HEK293 (cell line): Measurements from ENCODE around the gene MAPK11.

Experiments used
- CTCF ChIA-PET: fragments of 350-600 bp; formaldehyde crosslinking; extraction: SDS; loops from one replicate; lab custom pipeline; 2021; ENCODE audit warnings: antibody characterized with exemption; lab: Yijun Ruan, JAX
- POLR2A ChIA-PET: fragments of 300-600 bp; formaldehyde crosslinking; extraction: SDS; loops from one replicate; lab custom pipeline; 2020; ENCODE audit warnings: antibody characterized with exemption, inconsistent platforms; lab: Yijun Ruan, JAX
- H3K27ac ChIP-seq: fragments of 200-500 bp; sonication (Bioruptor generic); 2 replicates; pipeline ENCODE4 v1.5.1; 2014; ENCODE audit warnings: low read depth, low read length, control low read depth, inconsistent platforms; ENCODE audit errors: extremely low read depth
- H3K36me3 ChIP-seq, 2 experiments: fragments of 200-500 bp in 1 of 2; sonication (Bioruptor generic) in 1 of 2; 1 replicate in 1 of 2; 2 replicates in 1 of 2; pipeline ENCODE4 v1.5.1; 2014 to 2017; ENCODE audit warnings: inconsistent platforms in 2 of 2, low read length in 2 of 2; ENCODE audit not compliant: control insufficient read depth in 2 of 2, insufficient read depth in 1 of 2
- H3K4me1 ChIP-seq: fragments of 200-500 bp; sonication (Bioruptor generic); 2 replicates; pipeline ENCODE4 v1.5.1; 2014; ENCODE audit warnings: mild to moderate bottlenecking, low read length, inconsistent platforms; ENCODE audit not compliant: control insufficient read depth, insufficient read depth
- H3K4me3 ChIP-seq: 2 replicates; pipeline ENCODE4 v1.5.1; 2011; ENCODE audit warnings: low read depth, mild to moderate bottlenecking, control low read depth, low read length, moderate library complexity
- H3K9me3 ChIP-seq: fragments of 200-500 bp; sonication (Bioruptor generic); 2 replicates; pipeline ENCODE4 v1.5.1; 2014; ENCODE audit warnings: low read depth, low read length, inconsistent platforms; ENCODE audit not compliant: control insufficient read depth, insufficient read depth
- EGR2 ChIP-seq: fragments of 450-650 bp; formaldehyde crosslinking; IDR thresholded peaks from 2 replicates; pipeline ENCODE4 v1.5.1; 2016; ENCODE audit warnings: low read depth, missing biosample characterization, missing genetic modification characterization
- GLIS1 ChIP-seq: fragments of 450-650 bp; formaldehyde crosslinking; IDR thresholded peaks from 2 replicates; pipeline ENCODE4 v1.5.1; 2016; ENCODE audit warnings: missing biosample characterization, missing genetic modification characterization
- GLIS2 ChIP-seq: fragments of 450-650 bp; formaldehyde crosslinking; IDR thresholded peaks from 2 replicates; pipeline ENCODE4 v1.5.1; 2016; ENCODE audit warnings: missing biosample characterization, missing genetic modification characterization
- KLF1 ChIP-seq: fragments of 450-650 bp; formaldehyde crosslinking; IDR thresholded peaks from 2 replicates; pipeline ENCODE4 v1.5.1; 2016; ENCODE audit warnings: missing biosample characterization, missing genetic modification characterization
- SP2 ChIP-seq: fragments of 450-650 bp; formaldehyde crosslinking; IDR thresholded peaks from 2 replicates; pipeline ENCODE4 v1.5.1; 2016; ENCODE audit warnings: missing biosample characterization, missing genetic modification characterization
- SP7 ChIP-seq: fragments of 450-650 bp; formaldehyde crosslinking; IDR thresholded peaks from 2 replicates; pipeline ENCODE4 v1.5.1; 2016; ENCODE audit warnings: missing biosample characterization, missing genetic modification characterization
- ZBTB48 ChIP-seq: fragments of 450-650 bp; formaldehyde crosslinking; IDR thresholded peaks from 2 replicates; pipeline ENCODE4 v1.5.1; 2016; ENCODE audit warnings: missing biosample characterization, missing genetic modification characterization
- ZBTB7A ChIP-seq: fragments of 450-650 bp; formaldehyde crosslinking; IDR thresholded peaks from 2 replicates; pipeline ENCODE4 v1.5.1; 2016; ENCODE audit warnings: low read depth, missing biosample characterization, missing genetic modification characterization
- ZFHX2 ChIP-seq: fragments of 450-650 bp; formaldehyde crosslinking; conservative IDR thresholded peaks from 2 replicates; pipeline ENCODE4 v1.5.1; 2016; ENCODE audit warnings: missing biosample characterization, missing genetic modification characterization
- ZIC2 ChIP-seq: fragments of 450-650 bp; formaldehyde crosslinking; IDR thresholded peaks from 2 replicates; pipeline ENCODE4 v1.5.1; 2016; ENCODE audit warnings: missing biosample characterization, missing genetic modification characterization
- ZNF174 ChIP-seq: fragments of 450-650 bp; formaldehyde crosslinking; IDR thresholded peaks from 2 replicates; pipeline ENCODE4 v1.5.0; 2017; ENCODE audit warnings: missing biosample characterization, mild to moderate bottlenecking, missing genetic modification characterization
- ZNF175 ChIP-seq: fragments of 450-650 bp; formaldehyde crosslinking; IDR thresholded peaks from 2 replicates; pipeline ENCODE4 v1.5.1; 2016; ENCODE audit warnings: missing biosample characterization, missing genetic modification characterization
- ZNF248 ChIP-seq: fragments of 450-650 bp; formaldehyde crosslinking; IDR thresholded peaks from 2 replicates; pipeline ENCODE4 v1.5.1; 2017; ENCODE audit warnings: missing biosample characterization, missing genetic modification characterization
- ZNF302 ChIP-seq: fragments of 450-650 bp; formaldehyde crosslinking; IDR thresholded peaks from 2 replicates; pipeline ENCODE4 v1.5.1; 2016; ENCODE audit warnings: missing biosample characterization, missing genetic modification characterization, low read depth
- ZNF530 ChIP-seq: fragments of 450-650 bp; formaldehyde crosslinking; IDR thresholded peaks from 2 replicates; pipeline ENCODE4 v1.5.1; 2016; ENCODE audit warnings: low read depth, missing biosample characterization, missing genetic modification characterization
- ZNF600 ChIP-seq: fragments of 450-650 bp; formaldehyde crosslinking; IDR thresholded peaks from 2 replicates; pipeline ENCODE4 v1.5.1; 2016; ENCODE audit warnings: missing biosample characterization, missing genetic modification characterization
- ZNF660 ChIP-seq: fragments of 450-650 bp; IDR thresholded peaks from 2 replicates; pipeline ENCODE4 v1.5.1; 2018; ENCODE audit warnings: missing biosample characterization, mild to moderate bottlenecking, missing genetic modification characterization
- ZNF670 ChIP-seq: fragments of 450-650 bp; formaldehyde crosslinking; IDR thresholded peaks from 2 replicates; pipeline ENCODE4 v1.5.1; 2016; ENCODE audit warnings: missing biosample characterization, missing genetic modification characterization, low read depth
- ZNF791 ChIP-seq: fragments of 450-650 bp; formaldehyde crosslinking; IDR thresholded peaks from 2 replicates; pipeline ENCODE4 v1.5.1; 2016; ENCODE audit warnings: missing biosample characterization, missing genetic modification characterization
- ZSCAN23 ChIP-seq: fragments of 450-650 bp; formaldehyde crosslinking; IDR thresholded peaks from 2 replicates; pipeline ENCODE4 v1.5.1; 2016; ENCODE audit warnings: missing biosample characterization, missing genetic modification characterization
- TF ChIP-seq, protein P1 (sequence below): fragments of 450-650 bp; formaldehyde crosslinking; IDR thresholded peaks from 2 replicates; pipeline ENCODE4 v1.5.1; 2016; ENCODE audit warnings: missing biosample characterization, missing genetic modification characterization
- TF ChIP-seq, protein P2 (sequence below): fragments of 450-650 bp; formaldehyde crosslinking; IDR thresholded peaks from 2 replicates; pipeline ENCODE4 v1.5.1; 2016; ENCODE audit warnings: missing biosample characterization, missing genetic modification characterization
- TF ChIP-seq, protein P3 (sequence below): fragments of 450-650 bp; formaldehyde crosslinking; IDR thresholded peaks from 2 replicates; pipeline ENCODE4 v1.5.1; 2016; ENCODE audit warnings: missing biosample characterization, missing genetic modification characterization

The MAPK11 gene

DNA sequence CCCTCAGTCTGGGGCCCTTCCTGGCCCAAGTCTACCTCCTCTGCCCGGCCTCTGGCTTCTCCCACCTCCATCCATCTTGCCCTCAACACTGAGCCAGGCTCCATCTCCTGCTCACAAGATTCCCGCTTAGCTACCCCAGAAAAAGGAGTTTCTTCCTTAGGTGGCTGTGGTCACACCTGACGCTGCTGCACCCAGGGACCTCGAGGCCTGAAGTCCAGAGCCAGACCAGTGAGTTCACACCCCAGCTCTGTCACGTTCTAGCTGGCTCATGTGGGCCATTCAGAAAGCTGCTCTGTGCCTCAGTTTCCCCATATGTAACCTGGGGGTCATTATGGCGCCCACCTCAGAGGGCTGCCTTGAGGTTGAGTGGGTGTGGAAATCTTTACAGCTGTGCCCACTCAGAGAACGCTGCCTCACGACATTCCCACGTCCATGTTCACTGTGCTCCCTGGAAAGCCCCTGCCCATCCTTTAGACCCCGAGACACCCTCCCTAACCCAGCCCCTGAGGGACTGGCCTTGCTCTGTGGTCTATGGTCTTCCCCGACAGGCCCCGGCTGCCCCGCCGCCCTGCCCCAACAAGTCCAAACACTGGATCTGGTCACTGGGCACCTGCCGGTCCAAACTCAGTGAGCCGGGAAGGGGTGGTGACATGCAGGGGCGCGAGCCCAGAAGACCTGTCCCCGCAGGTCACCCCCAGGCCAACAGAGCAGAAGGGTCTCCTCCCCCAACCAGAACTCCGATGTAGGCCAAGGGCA is 27.5 kb upstream of the MAPK11 start:
- ChIA-PET CTCF (interaction anchor here (0.7 to 1.6 kb wide), 4 partner anchors 9 to 43 kb away, joined by 3 to 11 read pairs (median 4); no protein-coding TSS in a partner anchor), POLR2A (interaction anchor here (2.0 kb wide), 1 partner anchor 9 kb away, joined by 10 read pairs; the partner anchor contains the start of gene PLXNB2)
- Histone ChIP-seq H3K4me3 (no peak overlapping the region), H3K36me3 (peaks cover 0 to 34% of the 10 kb centered on the region in 2 experiments; a peak in 2 of 3 replicates), H3K4me1 (no peaks in the 10 kb centered on the region; the same call in 1 of the 2 replicates), H3K27ac (no peak overlapping the region), H3K9me3 (no peaks in the 10 kb centered on the region)
- TF ChIP-seq ZNF600 (tag by site-specific recombination): peak; percentile 40; the same call in 1 of the 2 replicates
- TF ChIP-seq ZNF175 (tag by site-specific recombination): no peak
- TF ChIP-seq GLIS2 (tag by site-specific recombination): 0 out of 2 replicates have a peak, but pooled peaks have one; percentile 34

DNA sequence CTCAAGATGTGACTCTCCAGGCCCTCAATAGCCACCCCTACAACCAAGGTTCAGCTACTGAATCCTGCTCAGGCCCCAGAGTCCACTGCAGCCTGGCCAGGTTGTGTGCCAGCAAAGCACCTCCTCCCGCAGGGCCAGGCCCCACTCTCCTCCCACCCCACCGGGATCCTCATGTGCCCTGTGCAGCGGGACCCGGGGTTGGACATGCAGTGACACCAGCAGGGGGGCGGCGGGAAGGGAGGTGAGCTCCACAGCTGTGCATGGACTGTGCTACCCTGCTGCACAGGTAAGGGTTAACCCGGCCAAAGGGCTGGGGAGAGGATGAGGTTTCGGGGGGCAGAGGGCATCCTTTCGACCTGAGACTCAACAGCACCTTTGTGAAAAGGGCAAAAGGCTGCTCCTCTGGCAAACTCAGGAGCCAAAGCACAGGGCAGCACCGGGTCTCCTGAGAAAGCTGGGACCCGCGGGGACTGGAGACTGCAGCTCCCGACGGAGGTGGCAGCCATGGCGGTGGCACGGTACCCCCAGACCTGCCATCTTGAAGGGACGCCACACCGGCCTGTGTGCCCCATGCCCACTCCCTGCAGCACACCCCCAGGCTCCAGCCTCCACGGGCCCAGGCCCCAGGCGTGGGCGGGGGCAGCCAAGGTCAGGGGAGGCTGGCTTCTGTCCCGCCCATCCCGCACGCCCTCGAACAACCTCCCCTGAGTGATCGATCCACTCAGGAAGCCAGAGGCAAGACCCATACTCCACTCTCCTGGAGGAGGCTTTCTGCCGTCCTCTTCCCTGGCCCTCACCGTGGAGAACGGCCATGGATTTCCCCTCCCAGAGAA is 26.7 kb upstream of the MAPK11 start:
- TF ChIP-seq SP2 (peak; percentile 21), ZIC2 (tag by site-specific recombination) (peak; percentile 93), SP7 (tag by site-specific recombination) (0 out of 2 replicates have a peak, but pooled peaks have one; percentile 12), ZNF248 (no peak), GLIS2 (tag by site-specific recombination) (peak; percentile 53), EGR2 (peak; percentile 87), ZNF660 (tag by site-specific recombination) (no peak), ZNF530 (tag by site-specific recombination) (no peak), ZSCAN23 (tag by site-specific recombination) (no peak), ZBTB7A (tag by site-specific recombination) (no peak), ZNF302 (tag by site-specific recombination) (no peak), ZNF174 (tag by site-specific recombination) (no peak), ZNF670 (tag by site-specific recombination) (no peak), ZNF791 (tag by site-specific recombination) (no peak), ZBTB48 (tag by site-specific recombination) (no peak), KLF1 (tag by site-specific recombination) (peak; percentile 24; the same call in 1 of the 2 replicates), GLIS1 (tag by site-specific recombination) (peak; percentile 49), ZFHX2 (tag by site-specific recombination) (peak; percentile 89)
- TF ChIP-seq, protein P1, sequence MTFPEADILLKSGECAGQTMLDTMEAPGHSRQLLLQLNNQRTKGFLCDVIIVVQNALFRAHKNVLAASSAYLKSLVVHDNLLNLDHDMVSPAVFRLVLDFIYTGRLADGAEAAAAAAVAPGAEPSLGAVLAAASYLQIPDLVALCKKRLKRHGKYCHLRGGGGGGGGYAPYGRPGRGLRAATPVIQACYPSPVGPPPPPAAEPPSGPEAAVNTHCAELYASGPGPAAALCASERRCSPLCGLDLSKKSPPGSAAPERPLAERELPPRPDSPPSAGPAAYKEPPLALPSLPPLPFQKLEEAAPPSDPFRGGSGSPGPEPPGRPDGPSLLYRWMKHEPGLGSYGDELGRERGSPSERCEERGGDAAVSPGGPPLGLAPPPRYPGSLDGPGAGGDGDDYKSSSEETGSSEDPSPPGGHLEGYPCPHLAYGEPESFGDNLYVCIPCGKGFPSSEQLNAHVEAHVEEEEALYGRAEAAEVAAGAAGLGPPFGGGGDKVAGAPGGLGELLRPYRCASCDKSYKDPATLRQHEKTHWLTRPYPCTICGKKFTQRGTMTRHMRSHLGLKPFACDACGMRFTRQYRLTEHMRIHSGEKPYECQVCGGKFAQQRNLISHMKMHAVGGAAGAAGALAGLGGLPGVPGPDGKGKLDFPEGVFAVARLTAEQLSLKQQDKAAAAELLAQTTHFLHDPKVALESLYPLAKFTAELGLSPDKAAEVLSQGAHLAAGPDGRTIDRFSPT (tag by site-specific recombination): 0 out of 2 replicates have a peak, but pooled peaks have one; percentile 19
- TF ChIP-seq, protein P2, sequence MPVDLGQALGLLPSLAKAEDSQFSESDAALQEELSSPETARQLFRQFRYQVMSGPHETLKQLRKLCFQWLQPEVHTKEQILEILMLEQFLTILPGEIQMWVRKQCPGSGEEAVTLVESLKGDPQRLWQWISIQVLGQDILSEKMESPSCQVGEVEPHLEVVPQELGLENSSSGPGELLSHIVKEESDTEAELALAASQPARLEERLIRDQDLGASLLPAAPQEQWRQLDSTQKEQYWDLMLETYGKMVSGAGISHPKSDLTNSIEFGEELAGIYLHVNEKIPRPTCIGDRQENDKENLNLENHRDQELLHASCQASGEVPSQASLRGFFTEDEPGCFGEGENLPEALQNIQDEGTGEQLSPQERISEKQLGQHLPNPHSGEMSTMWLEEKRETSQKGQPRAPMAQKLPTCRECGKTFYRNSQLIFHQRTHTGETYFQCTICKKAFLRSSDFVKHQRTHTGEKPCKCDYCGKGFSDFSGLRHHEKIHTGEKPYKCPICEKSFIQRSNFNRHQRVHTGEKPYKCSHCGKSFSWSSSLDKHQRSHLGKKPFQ (tag by site-specific recombination): no peak
- TF ChIP-seq, protein P3, sequence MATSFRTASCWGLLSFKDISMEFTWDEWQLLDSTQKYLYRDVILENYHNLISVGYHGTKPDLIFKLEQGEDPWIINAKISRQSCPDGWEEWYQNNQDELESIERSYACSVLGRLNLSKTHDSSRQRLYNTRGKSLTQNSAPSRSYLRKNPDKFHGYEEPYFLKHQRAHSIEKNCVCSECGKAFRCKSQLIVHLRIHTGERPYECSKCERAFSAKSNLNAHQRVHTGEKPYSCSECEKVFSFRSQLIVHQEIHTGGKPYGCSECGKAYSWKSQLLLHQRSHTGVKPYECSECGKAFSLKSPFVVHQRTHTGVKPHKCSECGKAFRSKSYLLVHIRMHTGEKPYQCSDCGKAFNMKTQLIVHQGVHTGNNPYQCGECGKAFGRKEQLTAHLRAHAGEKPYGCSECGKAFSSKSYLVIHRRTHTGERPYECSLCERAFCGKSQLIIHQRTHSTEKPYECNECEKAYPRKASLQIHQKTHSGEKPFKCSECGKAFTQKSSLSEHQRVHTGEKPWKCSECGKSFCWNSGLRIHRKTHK: no peak
- TF ChIP-seq, all 188 proteins: peak for 9
- ChIA-PET CTCF (interaction anchor here (0.6 to 1.6 kb wide), 7 partner anchors 8 to 202 kb away, joined by 3 to 11 read pairs (median 4); no protein-coding TSS in a partner anchor), POLR2A (interaction anchor here (0.6 to 2.0 kb wide), 5 partner anchors 10 to 1342 kb away, joined by 3 to 10 read pairs (median 3); partner anchors contain the start of gene PLXNB2)
- no peaks in the 10 kb centered on the region for H3K9me3 ChIP-seq
- H3K27ac ChIP-seq: peak overlapping the region; percentile 39
- peaks cover 0 to 37% of the 10 kb centered on the region in 2 experiments; a peak in 2 of 3 replicates for H3K36me3 ChIP-seq
- H3K4me1 ChIP-seq: no peaks in the 10 kb centered on the region
- H3K4me3 ChIP-seq: no peak overlapping the region
